HG02678 (cell line): ENCODE data around the gene CHRNB1.

Source experiments
- ATAC-seq: cut with Tn5 transposase; IDR thresholded peaks from one replicate; pipeline ENCODE4 v1.9.1; 2021; ENCODE audit warnings: mild to moderate bottlenecking, moderate library complexity; ENCODE audit not compliant: unreplicated experiment

The CHRNB1 gene

DNA sequence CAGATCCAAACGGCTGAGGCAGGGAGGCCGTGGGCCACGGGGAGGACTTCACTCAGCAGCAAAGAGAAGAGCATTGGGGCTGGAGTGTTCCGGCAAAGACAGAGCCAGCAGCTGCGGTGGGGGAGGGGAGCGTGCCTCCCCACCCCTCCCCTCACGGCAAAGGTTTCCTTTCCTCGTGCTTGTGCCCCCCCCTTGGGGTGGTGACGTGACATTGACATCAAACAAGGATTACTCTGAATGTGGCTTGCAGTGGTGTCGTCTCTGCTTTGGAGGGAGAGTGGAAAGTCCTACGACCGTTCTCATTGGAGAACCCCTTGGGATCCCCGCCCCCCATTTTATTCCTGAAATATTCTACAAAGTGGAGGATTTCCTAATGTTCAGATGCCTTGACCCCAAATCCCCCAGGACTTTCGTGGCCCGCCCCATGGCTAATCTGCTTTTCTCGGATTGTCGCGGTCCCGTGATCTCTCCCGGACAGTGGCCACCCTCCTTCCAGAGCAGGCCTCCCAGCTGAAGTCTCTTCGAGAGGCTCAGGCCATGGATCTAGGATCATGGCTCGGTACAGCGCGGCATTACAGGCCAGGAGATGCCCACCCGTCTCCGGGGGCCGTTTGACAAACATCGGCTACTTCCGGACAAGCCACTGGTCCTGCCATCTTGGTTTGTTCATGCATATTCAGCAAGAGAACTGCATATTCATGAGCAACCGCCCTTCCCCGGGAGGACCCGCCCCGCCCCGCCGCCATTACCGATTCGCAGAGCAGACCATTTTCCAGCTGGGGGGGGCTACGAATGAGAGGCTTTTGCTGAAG lies 38.6 kb downstream of the CHRNB1 start:
- peak; percentile 37 for ATAC-seq

- peak; percentile 61 for ATAC-seq
Measured at GRCh38 chr17:7484067-7484918, 39.4 kb downstream of the CHRNB1 start, which contains the start of gene POLR2A. Gene POLR2A (plus strand): TSS chr17:7484366.

- no peak for ATAC-seq
Measured at GRCh38 chr17:7484919-7485377, 40.1 kb downstream of the CHRNB1 start.

GRCh38 chr17:7486181-7486580 lies 41.3 kb downstream of the CHRNB1 start:
- no peak for ATAC-seq

GRCh38 chr17:7490144-7490543 lies 45.3 kb downstream of the CHRNB1 start:
- no peak for ATAC-seq

DNA sequence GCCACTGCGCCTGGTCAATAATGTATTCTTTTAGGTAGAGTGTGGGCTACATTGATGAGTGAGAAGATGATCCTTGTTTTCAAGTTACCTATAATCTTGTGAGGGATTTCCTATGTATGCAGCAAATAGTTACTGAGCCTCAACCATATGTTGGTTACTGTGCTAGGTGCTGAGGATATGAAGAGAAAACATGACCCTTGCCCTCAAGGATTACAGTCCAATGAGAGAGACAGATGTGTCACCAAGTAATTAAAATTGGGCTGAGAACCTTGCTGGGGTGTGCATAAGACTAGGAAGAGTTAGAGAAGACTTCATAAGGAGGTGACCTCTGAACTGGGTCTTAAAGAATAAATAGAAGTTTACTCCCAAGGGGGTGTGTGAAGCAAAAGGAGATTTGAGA lies 46.7 kb downstream of the CHRNB1 start:
- no peak for ATAC-seq

GRCh38 chr17:7493941-7494340 lies 49.1 kb downstream of the CHRNB1 start:
- no peak for ATAC-seq

DNA sequence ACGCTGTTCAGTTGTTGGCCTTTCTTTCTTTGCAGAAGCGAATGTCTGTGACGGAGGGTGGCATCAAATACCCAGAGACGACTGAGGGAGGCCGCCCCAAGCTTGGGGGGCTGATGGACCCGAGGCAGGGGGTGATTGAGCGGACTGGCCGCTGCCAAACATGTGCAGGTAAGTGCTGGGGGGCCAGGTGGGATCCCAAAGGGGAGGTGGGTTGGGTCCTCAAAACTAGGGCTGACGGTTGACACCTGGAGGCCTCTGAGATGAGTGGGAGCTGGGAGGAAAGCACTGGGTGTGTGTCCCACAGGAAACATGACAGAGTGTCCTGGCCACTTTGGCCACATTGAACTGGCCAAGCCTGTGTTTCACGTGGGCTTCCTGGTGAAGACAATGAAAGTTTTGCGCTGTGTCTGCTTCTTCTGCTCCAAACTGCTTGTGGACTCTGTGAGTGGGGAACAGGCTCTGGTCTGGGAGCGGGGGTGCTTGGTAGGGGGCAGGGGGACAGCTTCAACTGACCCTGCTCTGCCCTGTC lies 51.1 kb downstream of the CHRNB1 start:
- no peak for ATAC-seq

GRCh38 chr17:7496470-7497183 lies 51.8 kb downstream of the CHRNB1 start:
- no peak for ATAC-seq

GRCh38 chr17:7497228-7497627 lies 52.4 kb downstream of the CHRNB1 start:
- ATAC-seq = no peak

DNA sequence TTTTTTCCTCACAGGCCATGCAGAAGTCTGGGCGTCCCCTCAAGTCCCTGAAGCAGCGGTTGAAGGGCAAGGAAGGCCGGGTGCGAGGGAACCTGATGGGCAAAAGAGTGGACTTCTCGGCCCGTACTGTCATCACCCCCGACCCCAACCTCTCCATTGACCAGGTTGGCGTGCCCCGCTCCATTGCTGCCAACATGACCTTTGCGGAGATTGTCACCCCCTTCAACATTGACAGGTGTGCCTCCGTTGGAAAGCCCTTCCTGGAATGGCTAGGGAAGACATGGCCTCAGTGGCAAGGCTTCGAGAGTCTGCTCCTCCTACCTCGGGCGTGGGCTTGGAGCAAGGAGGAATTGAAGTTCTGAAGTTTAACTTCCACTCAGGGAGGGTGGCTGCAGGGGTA lies 52.8 kb downstream of the CHRNB1 start:
- no peak for ATAC-seq

- ATAC-seq = no peak
Measured at GRCh38 chr17:7499161-7499560, 54.3 kb downstream of the CHRNB1 start.

DNA sequence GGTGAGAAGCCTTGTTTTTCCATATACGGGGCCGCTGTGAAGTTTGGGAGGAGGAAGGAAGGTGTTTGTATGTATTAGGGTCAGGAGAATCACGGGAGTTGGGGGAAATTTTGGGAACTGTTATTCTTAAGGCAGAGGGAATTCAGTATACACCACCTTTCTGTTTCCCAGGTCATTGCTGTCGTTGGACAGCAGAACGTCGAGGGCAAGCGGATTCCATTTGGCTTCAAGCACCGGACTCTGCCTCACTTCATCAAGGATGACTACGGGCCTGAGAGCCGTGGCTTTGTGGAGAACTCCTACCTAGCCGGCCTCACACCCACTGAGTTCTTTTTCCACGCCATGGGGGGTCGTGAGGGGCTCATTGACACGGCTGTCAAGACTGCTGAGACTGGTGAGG lies 56.9 kb downstream of the CHRNB1 start:
- ATAC-seq = no peak

- no peak for ATAC-seq
Measured at GRCh38 chr17:7502171-7502847, 57.4 kb downstream of the CHRNB1 start.

DNA sequence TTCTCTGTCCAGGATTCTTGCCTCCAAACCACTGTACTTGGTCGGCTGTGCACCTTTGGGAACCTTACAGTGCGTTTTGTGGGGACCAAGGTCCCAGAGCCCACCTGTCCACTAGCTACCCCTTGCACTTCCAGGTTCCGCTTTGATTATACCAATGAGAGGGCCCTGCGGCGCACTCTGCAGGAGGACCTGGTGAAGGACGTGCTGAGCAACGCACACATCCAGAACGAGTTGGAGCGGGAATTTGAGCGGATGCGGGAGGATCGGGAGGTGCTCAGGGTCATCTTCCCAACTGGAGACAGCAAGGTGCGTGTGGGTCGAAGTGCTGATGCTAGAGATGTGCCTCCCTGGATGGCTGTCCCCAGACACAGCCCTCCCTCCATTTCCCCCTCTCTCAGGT lies 58.1 kb downstream of the CHRNB1 start:
- no peak for ATAC-seq

DNA sequence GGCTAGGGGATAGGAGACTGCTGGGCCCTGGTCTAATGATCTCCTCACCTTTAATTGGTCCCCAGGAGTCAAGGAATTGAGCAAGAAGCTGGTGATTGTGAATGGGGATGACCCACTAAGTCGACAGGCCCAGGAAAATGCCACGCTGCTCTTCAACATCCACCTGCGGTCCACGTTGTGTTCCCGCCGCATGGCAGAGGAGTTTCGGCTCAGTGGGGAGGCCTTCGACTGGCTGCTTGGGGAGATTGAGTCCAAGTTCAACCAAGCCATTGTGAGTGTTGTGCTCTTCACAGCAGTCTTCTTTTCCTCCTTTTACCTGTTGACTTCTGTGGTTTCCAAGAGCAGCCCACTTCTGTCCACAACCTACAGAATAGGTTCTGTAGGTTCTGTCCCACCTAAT lies 58.7 kb downstream of the CHRNB1 start:
- ATAC-seq = no peak
